Measurements from ENCODE around the gene ZNF521. TPM values are rescaled to one million over a fixed set of nuclear protein-coding genes. Genes with fewer than 3 reads are reported as not detected.
A peak's percentile ranks its signal among the peaks of the same experiment; 100 is the strongest.

Gene ZNF521
- 34.5 TPM for polyA plus RNA-seq (2012; ENCODE audit: insufficient read length, low read depth)

DNA sequence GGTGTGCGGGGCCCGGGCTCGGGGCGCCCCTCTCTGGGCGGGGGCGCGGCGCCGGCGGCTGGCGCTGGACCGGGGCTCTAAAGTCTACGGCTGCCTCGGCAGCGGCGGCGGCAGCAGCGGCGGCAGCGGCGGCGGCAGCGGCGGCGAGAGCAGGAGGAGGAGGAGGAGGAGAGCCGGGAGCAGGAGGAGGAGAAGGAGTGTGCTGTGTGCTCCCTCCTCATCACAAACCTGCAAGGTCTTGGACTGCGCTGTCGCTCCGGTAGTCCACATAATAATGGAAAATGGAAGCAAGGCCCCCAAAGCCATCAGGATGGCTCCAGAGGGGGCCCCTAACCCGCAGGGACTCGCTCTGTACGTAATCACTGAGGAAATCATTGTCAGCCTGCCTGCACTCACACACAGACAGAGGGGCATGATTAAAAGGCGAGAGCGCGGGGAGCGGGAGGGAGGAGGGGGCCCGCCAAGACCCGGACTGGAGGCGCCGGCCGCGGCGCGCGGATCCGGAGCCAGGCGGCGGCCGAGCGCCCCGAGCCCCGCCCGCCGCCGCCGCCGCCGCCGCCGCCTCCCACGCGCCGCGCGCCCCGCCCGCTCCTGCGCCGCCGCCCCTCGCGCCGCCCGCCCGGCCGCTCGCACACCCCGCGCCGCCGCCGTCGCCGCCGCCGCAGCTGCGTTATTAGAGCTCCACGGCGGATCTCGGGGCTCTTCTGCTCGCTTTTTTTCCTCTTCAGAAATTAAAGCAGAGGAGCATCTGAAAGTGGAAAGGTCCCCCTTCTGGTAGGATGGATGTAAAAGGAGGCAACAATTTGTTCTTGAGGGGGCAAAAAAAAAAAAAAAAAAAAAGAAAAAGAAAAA is at the start of gene ZNF521:
Gene ZNF521, minus strand, starts transcription at position 390 of the 852 bp plus-strand sequence. CDS start 1,220 bp downstream, outside the sequence.
- peak; percentile 96 for TF ChIP-seq SIN3A (IDR thresholded peaks at IDR 0.05; ENCODE audit: borderline replicate concordance, insufficient read depth, low read length)
- TF ChIP-seq, protein P1, sequence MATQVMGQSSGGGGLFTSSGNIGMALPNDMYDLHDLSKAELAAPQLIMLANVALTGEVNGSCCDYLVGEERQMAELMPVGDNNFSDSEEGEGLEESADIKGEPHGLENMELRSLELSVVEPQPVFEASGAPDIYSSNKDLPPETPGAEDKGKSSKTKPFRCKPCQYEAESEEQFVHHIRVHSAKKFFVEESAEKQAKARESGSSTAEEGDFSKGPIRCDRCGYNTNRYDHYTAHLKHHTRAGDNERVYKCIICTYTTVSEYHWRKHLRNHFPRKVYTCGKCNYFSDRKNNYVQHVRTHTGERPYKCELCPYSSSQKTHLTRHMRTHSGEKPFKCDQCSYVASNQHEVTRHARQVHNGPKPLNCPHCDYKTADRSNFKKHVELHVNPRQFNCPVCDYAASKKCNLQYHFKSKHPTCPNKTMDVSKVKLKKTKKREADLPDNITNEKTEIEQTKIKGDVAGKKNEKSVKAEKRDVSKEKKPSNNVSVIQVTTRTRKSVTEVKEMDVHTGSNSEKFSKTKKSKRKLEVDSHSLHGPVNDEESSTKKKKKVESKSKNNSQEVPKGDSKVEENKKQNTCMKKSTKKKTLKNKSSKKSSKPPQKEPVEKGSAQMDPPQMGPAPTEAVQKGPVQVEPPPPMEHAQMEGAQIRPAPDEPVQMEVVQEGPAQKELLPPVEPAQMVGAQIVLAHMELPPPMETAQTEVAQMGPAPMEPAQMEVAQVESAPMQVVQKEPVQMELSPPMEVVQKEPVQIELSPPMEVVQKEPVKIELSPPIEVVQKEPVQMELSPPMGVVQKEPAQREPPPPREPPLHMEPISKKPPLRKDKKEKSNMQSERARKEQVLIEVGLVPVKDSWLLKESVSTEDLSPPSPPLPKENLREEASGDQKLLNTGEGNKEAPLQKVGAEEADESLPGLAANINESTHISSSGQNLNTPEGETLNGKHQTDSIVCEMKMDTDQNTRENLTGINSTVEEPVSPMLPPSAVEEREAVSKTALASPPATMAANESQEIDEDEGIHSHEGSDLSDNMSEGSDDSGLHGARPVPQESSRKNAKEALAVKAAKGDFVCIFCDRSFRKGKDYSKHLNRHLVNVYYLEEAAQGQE (IDR thresholded peaks at IDR 0.05; ENCODE audit: insufficient read depth in 1 of 2, low read depth in 2 of 2, low read length in 2 of 2), result peak in 1 of 2 experiments; percentile 77; a peak in 2 of 4 replicates
- TF ChIP-seq POLR2AphosphoS5 (IDR thresholded peaks at IDR 0.05; ENCODE audit: low read depth, low read length), result peak; percentile 77
- TF ChIP-seq FOXP2 (optimal IDR thresholded peaks at IDR 0.05; ENCODE audit: borderline replicate concordance, extremely low read depth, extremely low read length, insufficient read depth), result peak; percentile 93
- peak; percentile 94 for TF ChIP-seq TAF1 (IDR thresholded peaks at IDR 0.05; ENCODE audit: borderline replicate concordance, insufficient read depth, low read length)

DNA sequence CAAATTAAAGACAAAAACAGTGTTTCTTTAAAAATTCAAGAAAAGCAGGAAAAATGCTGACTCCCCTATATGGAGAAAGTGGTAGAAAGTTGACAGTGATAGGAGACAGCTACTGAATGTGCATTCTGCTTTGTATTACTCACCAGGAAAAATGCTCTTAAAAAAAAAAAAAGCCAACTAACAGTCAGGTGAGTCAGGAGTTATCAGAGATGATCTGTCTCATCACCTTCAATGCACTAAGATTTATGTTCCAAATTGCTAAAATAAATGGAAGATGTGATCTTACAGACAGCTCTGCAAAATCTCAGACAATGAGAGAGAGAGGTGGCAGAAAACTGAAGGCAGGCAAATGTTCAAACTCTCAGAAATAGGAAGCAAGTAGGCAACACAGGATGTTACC is 47.6 kb upstream of the ZNF521 start:
- no peak for TF ChIP-seq FOXP2 (optimal IDR thresholded peaks at IDR 0.05; ENCODE audit: borderline replicate concordance, extremely low read depth, extremely low read length, insufficient read depth)
- no peak for TF ChIP-seq POLR2AphosphoS5 (IDR thresholded peaks at IDR 0.05; ENCODE audit: low read depth, low read length)
- TF ChIP-seq, protein P1 (IDR thresholded peaks at IDR 0.05; ENCODE audit: insufficient read depth in 1 of 2, low read depth in 2 of 2, low read length in 2 of 2), result no peak
- no peak for TF ChIP-seq SIN3A (IDR thresholded peaks at IDR 0.05; ENCODE audit: borderline replicate concordance, insufficient read depth, low read length)
- no peak for TF ChIP-seq TAF1 (IDR thresholded peaks at IDR 0.05; ENCODE audit: borderline replicate concordance, insufficient read depth, low read length)

GRCh38 chr18:25392192-25392591 is 40.2 kb upstream of the ZNF521 start:
- TF ChIP-seq TAF1 (IDR thresholded peaks at IDR 0.05; ENCODE audit: borderline replicate concordance, insufficient read depth, low read length) (no peak), FOXP2 (optimal IDR thresholded peaks at IDR 0.05; ENCODE audit: borderline replicate concordance, extremely low read depth, extremely low read length, insufficient read depth) (no peak), SIN3A (IDR thresholded peaks at IDR 0.05; ENCODE audit: borderline replicate concordance, insufficient read depth, low read length) (no peak), POLR2AphosphoS5 (IDR thresholded peaks at IDR 0.05; ENCODE audit: low read depth, low read length) (no peak)
- TF ChIP-seq, protein P1 (IDR thresholded peaks at IDR 0.05; ENCODE audit: insufficient read depth in 1 of 2, low read depth in 2 of 2, low read length in 2 of 2), result no peak

DNA sequence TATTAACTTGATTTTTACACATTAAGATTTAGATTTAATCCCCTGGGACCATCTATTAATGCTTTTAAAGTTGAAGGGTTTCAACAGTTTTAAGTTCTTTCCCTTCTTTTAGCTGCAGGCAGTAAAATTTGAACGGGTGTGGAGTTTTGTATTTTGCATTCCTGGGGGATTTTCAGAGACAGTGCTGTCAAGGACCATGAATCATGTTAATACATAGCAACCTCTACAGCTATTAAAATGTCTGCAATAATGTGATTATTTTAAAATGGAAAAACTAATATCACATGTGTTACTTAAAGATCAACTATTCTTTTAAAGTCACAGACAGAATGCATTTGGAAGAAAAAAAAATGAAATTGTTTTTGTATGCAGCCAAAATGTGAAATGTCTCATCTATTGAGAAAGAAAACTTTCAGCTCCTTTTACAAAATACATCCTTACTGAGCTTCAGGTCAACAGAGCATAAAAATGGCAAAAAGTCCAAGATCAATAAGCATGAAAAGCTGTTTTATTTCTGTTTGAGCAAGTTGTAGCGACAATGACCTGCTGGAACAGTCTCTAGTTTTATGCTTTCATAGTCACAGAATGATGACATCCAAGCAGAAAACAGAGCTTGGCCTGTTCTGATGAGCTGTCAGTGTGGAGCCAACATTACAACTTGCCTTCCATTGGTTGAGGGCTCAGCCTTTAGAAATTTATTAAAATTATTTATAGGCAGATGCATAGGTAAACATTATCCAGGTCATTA is 21.6 kb upstream of the ZNF521 start:
- TF ChIP-seq TAF1 (IDR thresholded peaks at IDR 0.05; ENCODE audit: borderline replicate concordance, insufficient read depth, low read length), result no peak
- no peak for TF ChIP-seq POLR2AphosphoS5 (IDR thresholded peaks at IDR 0.05; ENCODE audit: low read depth, low read length)
- TF ChIP-seq FOXP2 (optimal IDR thresholded peaks at IDR 0.05; ENCODE audit: borderline replicate concordance, extremely low read depth, extremely low read length, insufficient read depth), result no peak
- TF ChIP-seq, protein P1 (IDR thresholded peaks at IDR 0.05; ENCODE audit: insufficient read depth in 1 of 2, low read depth in 2 of 2, low read length in 2 of 2), result no peak

Data from PFSK-1 (cell line).